Motor neuron (in vitro differentiated cells): ENCODE measurements around the gene POLR2L. TPM values are rescaled to one million over a fixed set of nuclear protein-coding genes. Genes with fewer than 3 reads are reported as not detected.

ENCODE experiments used
- ATAC-seq, 8 experiments: fragments of 200-7000 bp; cut with Tn5 transposase; replicated peaks in 6 of 8; 2 replicates each; pipeline ENCODE4 v1.8.0; 2021; ENCODE audit warnings: mild to moderate bottlenecking in 8 of 8, moderate library complexity in 8 of 8
- H3K27ac ChIP-seq, 2 donors: fragments of 250-450 bp; sonication (Bioruptor Pico); 2 replicates each; pipeline ENCODE4 v1.9.0; 2021; ENCODE audit warnings: antibody characterized with exemption in 2 of 2, mild to moderate bottlenecking in 2 of 2, moderate library complexity in 1 of 2
- H3K4me1 ChIP-seq, 2 donors: fragments of 250-450 bp; sonication (Bioruptor Pico); replicated peaks in 1 of 2; 2 replicates each; pipeline ENCODE4 v1.6.1; 2021; ENCODE audit warnings: antibody characterized with exemption in 2 of 2, mild to moderate bottlenecking in 2 of 2, moderate library complexity in 1 of 2
- H3K4me3 ChIP-seq, 5 donors: fragments of 250-450 bp; sonication (Bioruptor Pico); 2 replicates each; pipeline ENCODE4 v1.9.0; 2021; ENCODE audit warnings: antibody characterized with exemption in 5 of 5, mild to moderate bottlenecking in 5 of 5, moderate library complexity in 4 of 5
- WGBS, 10 experiments: fragments of 450-650 bp; shearing (Covaris generic); methylation state at CpG; one replicate each; pipeline ENCODE4 v1.0.0; 2022; 5-methylcytosine and 5-hydroxymethylcytosine counted together
- in situ Hi-C, 9 experiments: fragments of 400-800 bp; cut with MboI; loops; one replicate each; pipeline ENCODE4 v1.15.0; 2021; ENCODE audit warnings: low sequenced_read_pairs in 9 of 9, low pct_unique_long_range_greater_than_20kb in 2 of 9; ENCODE audit not compliant: unreplicated experiment in 9 of 9
- total RNA-seq, 8 experiments: library from RNA; unstranded; fragments of 300-600 nt; gene quantifications; 2 replicates each; pipeline versions ENCODE4 v1.2.3 to v1.2.4, GENCODE V29; 2022

Gene POLR2L
- total RNA-seq, 8 experiments from 2014 or later = 51.4 to 290 (median 137) TPM

GRCh38 chr11:824292-824880 is 17.9 kb downstream of the POLR2L start:
- H3K4me3 ChIP-seq = no peak overlapping the region
- in situ Hi-C loops = no loop called here
- WGBS, 10 experiments = 90% methylated on average over 2 to 7 of the region's 59 CpGs; no CpG with 5 or more reads in 8 of the 10 experiments
- no peak for ATAC-seq
- H3K4me1 ChIP-seq = peaks cover 40 to 41% of the 10 kb centered on the region in 2 donors
- H3K27ac ChIP-seq = no peak overlapping the region

DNA sequence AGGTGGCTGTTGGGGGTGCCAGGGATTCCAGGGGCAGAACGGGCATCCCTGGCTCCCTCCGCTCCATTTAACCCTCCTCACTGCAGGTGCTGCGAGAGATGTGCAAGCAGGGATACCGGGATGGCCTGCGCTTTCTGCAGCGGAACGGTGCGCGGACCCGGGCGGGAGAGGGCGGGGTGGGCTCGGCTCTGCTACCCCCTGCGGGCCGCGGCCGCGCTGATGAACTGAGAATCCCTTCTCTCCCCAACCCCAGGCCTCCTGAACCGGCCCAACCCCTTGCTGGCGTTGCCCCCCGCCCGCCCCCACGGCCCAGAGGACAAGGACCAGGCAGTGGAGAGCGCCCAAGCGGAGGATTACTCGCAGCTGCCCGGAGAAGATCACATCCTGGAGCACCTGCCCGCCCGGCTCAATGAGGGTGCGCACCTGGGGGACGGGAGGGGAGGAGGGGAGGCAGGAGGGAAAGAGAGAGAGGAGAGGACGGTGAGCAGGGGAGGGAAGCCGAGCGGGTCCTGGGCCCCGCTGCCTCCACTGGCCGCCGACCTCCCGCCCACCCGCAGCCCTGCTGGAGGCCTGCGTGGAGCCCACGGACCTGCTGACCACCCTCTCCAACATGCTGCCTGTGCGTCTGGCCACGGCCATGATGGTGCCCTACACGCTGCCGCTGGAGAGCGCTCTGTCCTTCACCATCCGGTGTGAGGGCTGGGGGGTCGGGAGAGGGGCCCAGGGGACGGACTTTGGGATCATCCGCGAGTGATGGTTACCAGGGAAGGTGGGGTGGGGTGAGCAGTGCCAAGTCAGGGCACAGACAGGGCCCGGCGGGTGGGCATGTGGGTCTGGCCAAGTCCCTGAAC is 18.7 kb downstream of the POLR2L start:
- H3K4me1 ChIP-seq = peaks cover 37 to 39% of the 10 kb centered on the region in 2 donors
- no peak overlapping the region for H3K4me3 ChIP-seq
- WGBS, 10 experiments = no CpG with 5 or more reads among the region's 53 CpGs
- no peak for ATAC-seq
- no peak overlapping the region for H3K27ac ChIP-seq
- in situ Hi-C loops = no loop called here

GRCh38 chr11:821512-822371 is 20.6 kb downstream of the POLR2L start:
- WGBS, 10 experiments = 83 to 100% (median 92%) methylated on average over 1 to 7 of the region's 22 CpGs; no CpG with 5 or more reads in 6 of the 10 experiments
- H3K4me3 ChIP-seq = no peak overlapping the region
- peaks cover 20 to 23% of the 10 kb centered on the region in 2 donors for H3K4me1 ChIP-seq
- in situ Hi-C loops = no loop called here
- ATAC-seq = no peak
- no peak overlapping the region for H3K27ac ChIP-seq

- H3K4me1 ChIP-seq = peaks cover 17 to 18% of the 10 kb centered on the region in 2 donors
- in situ Hi-C loops = no loop called here
- H3K4me3 ChIP-seq = peak overlapping the region; percentile 48 to 91 (median 88)
- H3K27ac ChIP-seq = no peak overlapping the region
- 28 to 100% (median 90%) methylated on average over 1 to 4 of the region's 11 CpGs; no CpG with 5 or more reads in 5 of the 10 experiments for WGBS, 10 experiments
- peak in 1 of 8 experiments; percentile 1 for ATAC-seq
Observed at GRCh38 chr11:820655-821511, 21.4 kb downstream of the POLR2L start.

GRCh38 chr11:819943-820649 is 22.2 kb downstream of the POLR2L start:
- Histone ChIP-seq H3K4me1 (peaks cover 17 to 18% of the 10 kb centered on the region in 2 donors), H3K4me3 (peak overlapping the region; percentile 48 to 91 (median 88)), H3K27ac (peak overlapping the region; percentile 76 to 82)
- in situ Hi-C loops = no loop called here
- WGBS, 10 experiments = 0 to 10% (median 1%) methylated on average over 2 to 14 of the region's 47 CpGs; no CpG with 5 or more reads in 4 of the 10 experiments
- ATAC-seq = peak; percentile 31 to 56 (median 46)

DNA sequence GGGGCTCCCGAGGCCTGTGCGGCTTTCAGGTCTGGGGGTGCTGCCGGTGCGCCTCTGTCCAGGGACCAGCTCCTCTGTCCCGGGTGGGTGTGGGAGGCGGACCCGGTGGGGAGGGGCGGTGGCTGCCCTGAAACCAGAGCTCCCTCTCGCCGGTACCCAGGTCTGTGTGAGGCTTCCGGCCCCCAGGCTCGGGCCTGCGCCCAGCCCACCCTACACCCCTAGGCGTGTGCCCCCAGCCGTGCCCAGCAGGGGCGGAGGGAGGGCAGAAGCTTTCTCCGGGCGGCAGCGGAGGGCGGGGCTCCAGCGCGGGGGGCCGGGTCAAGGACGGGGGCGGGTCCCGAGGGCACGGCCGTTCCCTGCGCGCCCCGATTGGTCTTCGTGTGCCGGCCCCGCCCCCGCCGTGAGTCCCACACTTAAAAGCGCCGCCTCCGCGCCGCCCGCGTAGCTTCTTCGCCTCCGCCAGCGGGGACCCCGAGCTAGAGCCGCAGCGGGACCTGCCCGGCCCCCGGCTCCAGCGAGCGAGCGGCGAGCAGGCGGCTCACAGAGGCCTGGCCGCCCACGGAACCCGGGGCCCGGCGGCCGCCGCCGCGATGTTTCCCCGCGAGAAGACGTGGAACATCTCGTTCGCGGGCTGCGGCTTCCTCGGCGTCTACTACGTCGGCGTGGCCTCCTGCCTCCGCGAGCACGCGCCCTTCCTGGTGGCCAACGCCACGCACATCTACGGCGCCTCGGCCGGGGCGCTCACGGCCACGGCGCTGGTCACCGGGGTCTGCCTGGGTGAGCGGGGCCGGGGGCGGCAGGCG is 23.0 kb downstream of the POLR2L start:
- peak; percentile 64 to 81 (median 74) for ATAC-seq
- H3K27ac ChIP-seq = peak overlapping the region; percentile 76 to 82
- H3K4me3 ChIP-seq = peak overlapping the region; percentile 48 to 91 (median 88)
- 0% methylated on average over 7 of the region's 96 CpGs; no CpG with 5 or more reads in 9 of the 10 experiments for WGBS, 10 experiments
- in situ Hi-C loops = no loop called here
- peaks cover 17 to 18% of the 10 kb centered on the region in 2 donors for H3K4me1 ChIP-seq

- peak in 3 of 8 experiments; percentile 0 to 9 (median 5) for ATAC-seq
- Histone ChIP-seq H3K4me1 (peaks cover 17 to 18% of the 10 kb centered on the region in 2 donors), H3K27ac (peak within 1 kb of the TSS; percentile 76 to 82), H3K4me3 (peak within 1 kb of the TSS; percentile 48 to 91 (median 88))
- WGBS, 10 experiments = 30% methylated on average over 2 of the region's 20 CpGs; no CpG with 5 or more reads in 9 of the 10 experiments
- in situ Hi-C loops = no loop called here
Observed at GRCh38 chr11:818396-819128, 23.8 kb downstream of the POLR2L start, which contains the start of gene PNPLA2. Gene PNPLA2 (plus strand): TSS chr11:818914. CDS start chr11:819719, 805 bp downstream.

DNA sequence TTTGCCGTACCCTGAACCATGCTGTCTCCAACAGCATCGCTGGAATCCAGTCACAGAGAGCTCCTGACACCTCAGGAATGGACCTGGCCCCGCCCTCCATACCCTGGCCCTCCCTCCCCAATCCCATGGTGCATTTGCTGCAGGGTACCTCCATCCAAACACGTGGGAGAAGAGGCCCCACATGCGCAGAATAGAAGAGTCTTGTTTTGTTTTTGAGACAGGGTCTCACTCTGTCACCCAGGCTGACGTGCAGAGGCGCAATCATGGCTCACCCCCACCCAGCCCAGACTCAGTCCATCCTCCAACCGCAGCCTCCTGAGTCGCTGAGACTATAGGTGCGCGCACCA is 25.9 kb downstream of the POLR2L start:
- ATAC-seq = no peak
- in situ Hi-C loops = no loop called here

DNA sequence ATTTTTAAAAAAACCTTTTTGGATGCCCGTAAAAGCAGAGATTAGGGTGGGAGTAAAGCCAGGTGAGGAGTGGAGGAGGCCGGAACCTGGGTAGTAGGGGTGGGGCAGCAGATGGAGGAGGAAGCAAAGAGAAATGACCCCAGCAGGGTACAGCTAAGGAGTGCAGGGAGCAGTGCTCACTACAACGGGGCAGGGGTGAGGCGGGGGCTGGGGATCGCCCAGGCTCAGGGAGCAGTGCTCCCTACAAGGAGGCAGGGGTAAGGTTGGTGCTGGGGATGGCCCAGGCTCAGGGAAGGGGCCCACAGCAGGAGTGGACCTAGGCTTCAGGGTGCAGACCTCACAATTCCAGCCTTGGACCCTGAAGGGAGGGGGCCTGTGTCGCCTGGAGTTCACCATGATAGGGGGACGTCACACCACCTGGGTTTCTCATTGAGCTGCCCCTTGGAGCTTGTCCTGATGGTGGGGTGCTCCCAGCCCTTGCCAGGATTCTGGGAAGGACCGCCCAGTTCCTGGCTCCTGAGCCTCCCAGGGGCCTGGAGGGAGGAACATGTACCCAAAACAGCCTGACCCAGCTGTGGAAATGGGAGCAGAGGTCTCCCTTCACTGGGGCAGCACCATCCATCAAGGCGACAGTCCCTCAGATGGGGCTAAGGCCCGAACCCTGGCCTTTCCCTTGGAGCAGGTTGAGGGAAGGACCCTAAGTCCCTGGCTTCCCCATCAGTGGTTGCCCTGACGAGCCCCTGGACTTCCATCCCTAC is 26.5 kb downstream of the POLR2L start:
- H3K27ac ChIP-seq = no peak overlapping the region
- ATAC-seq = no peak
- H3K4me3 ChIP-seq = no peak overlapping the region
- WGBS, 10 experiments = 60 to 100% (median 89%) methylated on average over 1 to 3 of the region's 11 CpGs; no CpG with 5 or more reads in 5 of the 10 experiments
- H3K4me1 ChIP-seq = peaks cover 18 to 20% of the 10 kb centered on the region in 2 donors
- in situ Hi-C loops = no loop called here

More for the DNA sequence above, 25.9 kb downstream of the POLR2L start:
- H3K4me1 ChIP-seq = peaks cover 17 to 18% of the 10 kb centered on the region in 2 donors
- WGBS, 10 experiments = 60 to 100% (median 92%) methylated on average over 1 to 6 of the region's 11 CpGs; no CpG with 5 or more reads in 3 of the 10 experiments
- H3K4me3 ChIP-seq = no peak overlapping the region
- no peak overlapping the region for H3K27ac ChIP-seq
